Right cardiac atrium (tissue), 5 donors: Measurements from ENCODE around the gene ATP7B. TPM values are rescaled to one million over a fixed set of nuclear protein-coding genes. Genes with fewer than 3 reads are reported as not detected.
"Not testable (repeated sequence)": the region's sequence is repeated elsewhere in the genome, so short reads cannot be mapped to it uniquely, and the experiment has no call there.

Experiments used
- ATAC-seq, 2 donors: fragments of 200-7000 bp; cut with Tn5 transposase; one replicate each; pipeline versions ENCODE4 v1.8.0 to v1.9.1; 2020; ENCODE audit warnings: moderate library complexity in 2 of 2, mild to moderate bottlenecking in 1 of 2
- DNase-seq, 3 donors: peaks; one replicate each; pipeline ENCODE4 v3.0.0-alpha.2; 2020
- H3K27ac ChIP-seq: one replicate; pipeline ENCODE4 v1.5.1; 2013; ENCODE audit warnings: mild to moderate bottlenecking, low read length, control low read depth, moderate library complexity
- H3K27me3 ChIP-seq: one replicate; pipeline ENCODE4 v1.6.1; 2013; ENCODE audit not compliant: control insufficient read depth, insufficient read depth
- H3K4me1 ChIP-seq: one replicate; pipeline ENCODE4 v1.6.1; 2013; ENCODE audit warnings: low read length; ENCODE audit not compliant: control insufficient read depth, insufficient read depth
- H3K4me3 ChIP-seq: one replicate; pipeline ENCODE4 v1.5.1; 2013; ENCODE audit warnings: low read length, control low read depth
- H3K9me3 ChIP-seq: one replicate; pipeline ENCODE4 v1.6.1; 2013; ENCODE audit warnings: low read length; ENCODE audit not compliant: control insufficient read depth
- WGBS: extraction: QIAGEN DNeasy Blood & Tissue Kit; methylation state at CpG from one replicate; pipeline ENCODE4 v1.1.7; 2013; 5-methylcytosine and 5-hydroxymethylcytosine counted together
- intact Hi-C, 4 donors: fragments of 100-400 bp; cut with DNase I; formaldehyde crosslinking; loops; one replicate each; pipeline versions ENCODE4 v1.11.0 to v1.14.0; 2022 to 2023
- polyA plus RNA-seq: library from polyadenylated mRNA; stranded (reverse); fragments of 200-250 nt; gene quantifications from one replicate; pipeline ENCODE4 v1.2.3, GENCODE V29; 2013
- total RNA-seq, 4 donors: library from RNA; stranded (reverse); fragmentation: NEBNext Ultra II Directional; extraction: Animal tissue kit (Norgen Biotek cat#: 25700); gene quantifications; one replicate each; pipeline ENCODE4 v1.2.1, GENCODE V29; 2021
- donor health status: healthy with polysubstance abuse.
- donor health status: DM: no; HTN: yes; CAD: no.
- donor health status: DM: no; HTN: no; CAD: no.
- donor health status: DM: no; HTN: yes; CAD: no; lungs with severe emphysema.
- donor health status: DM: yes; HTN: yes; CAD: no.

The ATP7B gene
- total and polyA plus RNA-seq, 5 donors: 2.4 to 6.4 (median 5.5) TPM

- not testable (repeated sequence) for H3K4me3 ChIP-seq, H3K9me3 ChIP-seq, H3K27me3 ChIP-seq, DNase-seq, ATAC-seq, H3K27ac ChIP-seq, H3K4me1 ChIP-seq
- WGBS: 84% methylated on average over 5 of the region's 5 CpGs
- intact Hi-C loops: loop anchor here in 1 of 4 donors (10.0 kb wide), 1 partner anchor 216 kb away; the partner anchor contains the start of gene NEK5
These were observed 102.0 kb downstream of the ATP7B start for GRCh38 chr13:51909265-51909664.

GRCh38 chr13:51907040-51907732 lies 104.1 kb downstream of the ATP7B start:
- intact Hi-C loops: loop anchor here in 1 of 4 donors (10.0 kb wide), 1 partner anchor 218 kb away; the partner anchor contains the start of gene NEK5
- no peaks in the 10 kb centered on the region for H3K27me3 ChIP-seq
- H3K4me1 ChIP-seq: peaks cover 7% of the 10 kb centered on the region
- H3K27ac ChIP-seq: peak overlapping the region; percentile 81
- ATAC-seq (peak; percentile 7 to 26), DNase-seq (no peak)
- 70% methylated on average over 8 of the region's 8 CpGs for WGBS
- no peaks in the 10 kb centered on the region for H3K9me3 ChIP-seq
- no peak overlapping the region for H3K4me3 ChIP-seq

DNA sequence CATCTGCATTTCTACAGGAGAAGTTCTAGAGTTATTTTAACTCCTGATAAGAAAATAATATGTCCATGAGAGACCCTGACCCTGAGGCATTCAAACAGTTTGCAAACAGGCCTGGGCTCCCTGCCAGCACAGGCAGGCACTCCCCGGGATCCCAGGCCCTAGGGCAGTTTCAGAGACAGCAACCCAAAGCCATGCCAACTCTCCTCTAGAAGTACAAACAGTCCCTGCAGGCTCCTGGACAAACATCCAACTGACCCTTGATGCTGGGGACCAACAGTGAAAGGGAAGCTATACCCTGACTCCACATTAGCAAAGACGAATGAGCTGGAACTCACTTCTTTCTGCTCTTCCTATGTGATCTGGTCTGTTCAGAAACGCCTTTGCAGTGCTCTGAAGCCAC lies 104.7 kb downstream of the ATP7B start:
- no peak overlapping the region for H3K4me3 ChIP-seq
- peak; percentile 35 to 80 for ATAC-seq
- intact Hi-C loops: loop anchor here in 1 of 4 donors (10.0 kb wide), 1 partner anchor 218 kb away; the partner anchor contains the start of gene NEK5
- peaks cover 7% of the 10 kb centered on the region for H3K4me1 ChIP-seq
- 49% methylated on average over 3 of the region's 3 CpGs for WGBS
- no peaks in the 10 kb centered on the region for H3K27me3 ChIP-seq
- peak overlapping the region; percentile 81 for H3K27ac ChIP-seq
- peak in 1 of 3 donors; percentile 61 for DNase-seq
- no peaks in the 10 kb centered on the region for H3K9me3 ChIP-seq

DNA sequence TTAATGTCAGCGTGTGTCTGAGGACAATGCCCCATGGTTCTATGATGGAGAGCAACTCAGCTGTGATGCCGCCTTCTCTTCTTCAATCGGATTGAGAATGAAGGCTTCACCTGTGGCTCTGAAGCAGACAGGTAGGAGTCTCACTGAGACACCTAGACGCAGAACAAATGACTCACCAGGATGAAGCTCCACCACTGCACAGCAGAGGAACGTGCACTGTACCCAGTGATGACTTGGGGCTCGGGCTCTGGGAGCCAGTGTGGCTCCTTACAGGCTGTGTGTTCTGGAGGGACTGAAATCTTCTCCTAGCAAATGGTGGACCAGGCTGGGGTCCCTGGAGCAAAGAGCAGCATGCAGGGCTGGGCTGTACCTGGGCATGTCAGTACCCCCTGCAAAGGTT lies 105.5 kb downstream of the ATP7B start:
- intact Hi-C loops: loop anchor here in 1 of 4 donors (10.0 kb wide), 1 partner anchor 219 kb away; the partner anchor contains the start of gene NEK5

DNA sequence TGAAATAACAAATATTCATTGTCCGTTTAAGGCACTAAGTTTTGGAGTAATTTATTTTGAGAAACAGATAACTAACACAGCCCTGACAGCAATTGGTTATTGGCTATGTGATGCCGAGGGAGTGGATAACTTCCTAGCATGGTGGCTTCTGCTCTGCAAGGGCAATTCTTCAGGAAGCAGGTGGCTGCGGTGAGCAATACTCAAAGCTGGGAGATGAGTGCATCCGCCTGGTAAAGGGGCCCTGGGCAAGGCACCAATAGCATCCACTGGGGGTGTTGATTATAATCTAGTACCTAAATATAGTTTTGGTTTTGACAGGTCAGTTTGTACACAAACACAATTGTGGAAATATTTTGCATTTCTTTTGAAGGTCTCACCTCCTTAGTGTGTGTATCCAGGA lies 108.5 kb downstream of the ATP7B start:
- Histone ChIP-seq H3K9me3 (no peaks in the 10 kb centered on the region), H3K4me3 (no peak overlapping the region), H3K27me3 (no peaks in the 10 kb centered on the region), H3K4me1 (peaks cover 7% of the 10 kb centered on the region), H3K27ac (no peak overlapping the region)
- intact Hi-C loops: loop anchor here in 1 of 4 donors (10.0 kb wide), 1 partner anchor 222 kb away; the partner anchor contains the start of gene NEK5
- ATAC-seq (no peak), DNase-seq (no peak)
- WGBS: 67% methylated on average over 4 of the region's 4 CpGs

More for the DNA sequence above, 105.5 kb downstream of the ATP7B start:
- Histone ChIP-seq H3K27me3 (no peaks in the 10 kb centered on the region), H3K9me3 (no peaks in the 10 kb centered on the region), H3K4me3 (no peak overlapping the region), H3K4me1 (peaks cover 7% of the 10 kb centered on the region), H3K27ac (no peak overlapping the region)
- 94% methylated on average over 6 of the region's 6 CpGs for WGBS
- peak in 1 of 2 donors; percentile 22 for ATAC-seq
- no peak for DNase-seq

DNA sequence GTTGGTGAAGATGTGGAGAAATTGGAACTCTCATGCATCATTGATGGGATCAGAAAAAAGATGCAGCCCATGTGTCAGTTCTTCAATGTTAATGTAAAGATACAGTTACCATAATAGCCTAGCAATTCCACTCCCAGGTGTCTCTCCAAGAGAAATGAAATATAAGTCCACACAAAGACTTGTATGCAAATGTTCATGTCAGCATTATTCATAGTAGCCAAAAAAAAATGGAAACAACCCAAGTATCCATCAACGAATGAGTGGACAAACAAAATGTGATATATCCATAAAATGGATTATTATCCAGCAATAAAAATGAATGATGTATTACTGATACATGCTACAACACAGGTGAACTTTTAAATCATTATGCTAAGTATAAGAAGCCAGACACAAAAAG lies 110.8 kb downstream of the ATP7B start:
- 73% methylated on average over 1 of the region's 1 CpG for WGBS
- H3K9me3 ChIP-seq: no peaks in the 10 kb centered on the region
- H3K4me3 ChIP-seq: no peak overlapping the region
- H3K4me1 ChIP-seq: no peaks in the 10 kb centered on the region
- ATAC-seq (no peak), DNase-seq (no peak)
- no peak overlapping the region for H3K27ac ChIP-seq
- intact Hi-C loops: loop anchor here in 1 of 4 donors (10.0 kb wide), 1 partner anchor 224 kb away; the partner anchor contains the start of gene NEK5
- H3K27me3 ChIP-seq: no peaks in the 10 kb centered on the region

DNA sequence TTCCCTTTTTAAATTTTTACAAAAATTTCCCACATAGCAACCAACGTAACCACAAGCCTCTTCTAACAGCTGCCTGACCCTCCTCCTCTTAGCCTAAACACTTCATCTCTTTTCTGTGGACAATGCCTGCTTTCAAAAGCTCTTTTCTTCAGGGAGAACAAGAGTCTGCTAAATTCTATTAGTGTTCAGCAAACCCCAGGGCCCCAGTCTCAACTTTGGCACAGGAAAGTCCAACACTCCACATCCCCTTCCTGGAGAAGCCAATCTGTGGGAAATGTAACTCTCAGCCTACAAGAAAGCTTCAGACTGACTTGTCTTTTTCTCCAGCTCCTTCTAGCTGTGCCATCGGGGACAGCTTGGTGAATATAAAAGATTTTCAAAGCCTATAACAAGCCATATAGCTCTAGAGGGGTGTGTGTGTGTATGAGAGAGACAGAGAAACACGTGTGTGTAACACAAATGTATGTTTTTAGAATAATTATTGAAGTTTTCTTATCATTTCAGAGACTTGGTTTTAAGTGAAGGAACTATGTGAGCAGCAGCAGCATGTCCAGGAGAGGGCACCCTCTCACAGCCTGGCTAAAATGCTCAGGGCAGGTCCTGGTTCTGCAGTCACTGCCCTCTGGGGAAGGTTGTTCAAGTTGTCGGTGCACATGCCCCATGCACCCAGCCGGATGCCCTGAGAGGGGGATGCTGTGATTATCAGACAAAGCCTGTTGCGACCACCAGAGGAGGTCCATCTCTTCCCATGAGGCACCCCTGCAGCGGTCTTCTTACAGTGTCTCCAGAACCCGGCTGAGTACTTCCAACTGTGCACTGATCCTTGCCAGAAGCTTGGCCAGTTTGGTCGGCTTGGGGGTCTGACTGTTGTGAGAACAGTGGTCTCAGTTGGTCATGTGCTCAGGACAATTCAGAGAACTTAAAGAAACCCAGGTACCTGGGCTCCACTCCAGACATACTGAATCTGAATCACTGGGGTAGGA lies 115.1 kb downstream of the ATP7B start:
- Histone ChIP-seq H3K4me3 (no peak overlapping the region), H3K9me3 (no peaks in the 10 kb centered on the region), H3K4me1 (no peaks in the 10 kb centered on the region), H3K27ac (no peak overlapping the region), H3K27me3 (no peaks in the 10 kb centered on the region)
- DNase-seq (peak; percentile 29 to 76 (median 71)), ATAC-seq (peak; percentile 85 to 90)
- 35% methylated on average over 9 of the region's 9 CpGs for WGBS
- intact Hi-C loops: loop anchor here in 2 of 4 donors (5.0 kb wide), 1 partner anchor 231 kb away; the partner anchor contains the start of gene NEK5 (in 2 of the 2)

DNA sequence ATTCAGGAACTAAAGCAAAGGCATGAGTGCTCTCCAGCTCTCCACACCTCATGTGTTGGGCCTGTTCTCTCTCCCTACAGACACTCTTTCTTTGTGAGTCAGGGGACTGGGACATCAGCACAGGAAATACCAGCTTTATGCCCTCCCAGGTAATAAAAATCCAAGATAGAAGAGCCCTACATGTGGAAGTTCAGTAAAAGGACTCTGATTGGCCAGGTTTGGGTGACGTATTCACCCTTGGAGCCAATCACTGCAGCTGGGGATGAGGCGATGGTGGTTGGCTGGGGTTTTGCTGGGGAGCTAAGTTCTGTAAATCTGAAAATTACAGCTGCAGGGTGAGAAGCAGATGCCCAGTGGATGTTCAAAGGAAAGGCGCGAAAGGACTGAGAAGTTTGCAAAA lies 117.0 kb downstream of the ATP7B start:
- intact Hi-C loops: no loop called here
- no peaks in the 10 kb centered on the region for H3K9me3 ChIP-seq
- no peaks in the 10 kb centered on the region for H3K27me3 ChIP-seq
- no peaks in the 10 kb centered on the region for H3K4me1 ChIP-seq
- WGBS: 95% methylated on average over 4 of the region's 4 CpGs
- H3K4me3 ChIP-seq: no peak overlapping the region
- DNase-seq (no peak), ATAC-seq (no peak)
- H3K27ac ChIP-seq: no peak overlapping the region

DNA sequence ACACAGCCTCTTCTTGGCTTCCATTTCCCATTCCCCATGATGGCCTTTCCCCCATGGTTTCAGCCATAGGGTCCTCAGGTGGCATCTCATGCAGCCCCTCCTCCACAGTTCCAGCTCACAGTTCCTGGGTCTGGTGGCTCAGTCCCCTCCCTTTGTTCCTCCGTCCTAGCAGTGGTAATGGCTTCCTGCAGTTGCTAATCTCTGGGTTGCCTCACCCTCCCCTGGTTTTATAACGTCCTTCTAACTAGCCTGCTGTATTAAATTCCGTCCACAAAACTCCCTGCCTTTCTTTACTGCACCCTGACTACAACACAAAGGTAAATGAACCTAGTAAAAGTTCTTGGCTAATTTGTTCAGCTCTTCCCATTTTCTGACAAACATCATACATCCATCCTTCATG lies 118.6 kb downstream of the ATP7B start:
- intact Hi-C loops: no loop called here
- 70% methylated on average over 3 of the region's 3 CpGs for WGBS
- no peaks in the 10 kb centered on the region for H3K27me3 ChIP-seq
- H3K27ac ChIP-seq: no peak overlapping the region
- ATAC-seq (no peak), DNase-seq (no peak)
- no peaks in the 10 kb centered on the region for H3K9me3 ChIP-seq
- H3K4me1 ChIP-seq: no peaks in the 10 kb centered on the region
- H3K4me3 ChIP-seq: no peak overlapping the region

DNA sequence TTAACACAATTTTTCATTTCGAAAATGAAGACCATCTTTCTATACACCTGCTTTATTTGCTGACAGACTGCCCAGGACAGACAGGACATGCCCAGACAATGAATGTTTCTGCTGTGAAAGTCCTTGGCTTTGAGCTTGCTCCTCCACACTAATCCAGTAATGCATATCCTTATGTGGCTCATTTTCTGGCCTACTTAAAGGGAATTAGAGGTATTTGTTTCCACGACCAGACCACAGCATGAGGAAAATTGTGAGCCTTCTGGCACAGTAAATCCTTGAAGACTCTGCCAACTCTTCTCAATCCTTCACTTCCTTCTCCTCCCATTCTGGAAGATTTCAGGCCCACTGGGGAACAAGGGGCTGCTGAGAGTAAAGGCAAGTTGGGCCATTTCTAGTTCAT lies 123.8 kb downstream of the ATP7B start:
- intact Hi-C loops: no loop called here
- no peak for DNase-seq
- no peaks in the 10 kb centered on the region for H3K9me3 ChIP-seq
- no peak overlapping the region for H3K4me3 ChIP-seq
- H3K27me3 ChIP-seq: no peaks in the 10 kb centered on the region
- no peaks in the 10 kb centered on the region for H3K4me1 ChIP-seq
- ATAC-seq: no peak
- H3K27ac ChIP-seq: no peak overlapping the region
- 71% methylated on average over 2 of the region's 2 CpGs for WGBS
